Ascending aorta (tissue), 2 donors: Measurements from ENCODE around the gene PAPPA2. TPM values are rescaled to one million over a fixed set of nuclear protein-coding genes. Genes with fewer than 3 reads are reported as not detected.
"Not testable (repeated sequence)": the region's sequence is repeated elsewhere in the genome, so short reads cannot be mapped to it uniquely, and the experiment has no call there.

Experiments used
- DNase-seq, 2 donors: peaks; one replicate each; pipeline ENCODE4 v3.0.0-alpha.2; 2019; ENCODE audit warnings: low spot score in 2 of 2
- H3K27ac ChIP-seq, 2 donors: fragments of 200-600 bp; sonication (generic); one replicate each; pipeline ENCODE4 v1.5.1; 2016 to 2017; ENCODE audit warnings: mild to moderate bottlenecking in 1 of 2
- H3K27me3 ChIP-seq: fragments of 200-600 bp; sonication (generic); one replicate; pipeline ENCODE4 v1.5.1; 2017
- H3K36me3 ChIP-seq, 2 donors: fragments of 200-600 bp; sonication (generic); one replicate each; pipeline ENCODE4 v1.5.1; 2016
- H3K4me1 ChIP-seq, 2 donors: fragments of 200-600 bp; sonication (generic); one replicate each; pipeline ENCODE4 v1.5.1; 2016 to 2017; ENCODE audit warnings: mild to moderate bottlenecking in 1 of 2
- H3K4me3 ChIP-seq, 2 donors: fragments of 200-600 bp; sonication (generic); one replicate each; pipeline ENCODE4 v1.5.1; 2016 to 2017; ENCODE audit warnings: mild to moderate bottlenecking in 1 of 2
- H3K9me3 ChIP-seq, 2 donors: fragments of 200-600 bp; sonication (generic); one replicate each; pipeline ENCODE4 v1.5.1; 2016
- CTCF ChIP-seq, 3 experiments: fragments of 200-600 bp in 2 of 3; fragments of 450-650 bp in 1 of 3; sonication (generic) in 2 of 3; IDR thresholded peaks; one replicate each; pipeline ENCODE4 v1.5.1; 2016 to 2019; ENCODE audit warnings: antibody characterized with exemption in 3 of 3, mild to moderate bottlenecking in 1 of 3, moderate library complexity in 1 of 3
- intact Hi-C: fragments of 100-400 bp; cut with DNase I; formaldehyde crosslinking; loops from one replicate; pipeline ENCODE4 v1.15.1; 2023
- total RNA-seq: library from RNA; depleted of rRNA; stranded (reverse); fragments of >200 nt; gene quantifications from one replicate; pipeline ENCODE4 v1.1.0, GENCODE V29; 2016

PAPPA2 gene
- 2.9 TPM for total RNA-seq

GRCh38 chr1:176462674-176463378 is at the start of gene PAPPA2:
Gene PAPPA2, plus strand, starts transcription at chr1:176463175. Its CDS starts 93,148 bp downstream, at chr1:176556323.
- no peak within 1 kb of the TSS for H3K4me3 ChIP-seq
- no peaks in the 10 kb centered on the region for H3K36me3 ChIP-seq
- no peaks in the 10 kb centered on the region for H3K27me3 ChIP-seq
- no peak for TF ChIP-seq CTCF (IDR thresholded peaks at IDR 0.05)
- H3K4me1 ChIP-seq: no peaks in the 10 kb centered on the region
- DNase-seq: no peak
- no peaks in the 10 kb centered on the region for H3K9me3 ChIP-seq
- intact Hi-C loops: no loop called here
- H3K27ac ChIP-seq: no peak within 1 kb of the TSS

- Histone ChIP-seq H3K4me1 (no peaks in the 10 kb centered on the region), H3K9me3 (no peaks in the 10 kb centered on the region), H3K4me3 (no peak overlapping the region), H3K27me3 (no peaks in the 10 kb centered on the region), H3K36me3 (no peaks in the 10 kb centered on the region), H3K27ac (no peak overlapping the region)
- DNase-seq: no peak
- no peak for TF ChIP-seq CTCF (IDR thresholded peaks at IDR 0.05)
- intact Hi-C loops: no loop called here
Observed at GRCh38 chr1:176416777-176417176, 46.2 kb upstream of the PAPPA2 start.

GRCh38 chr1:176419608-176420007 is 43.4 kb upstream of the PAPPA2 start:
- intact Hi-C loops, H3K4me3 ChIP-seq, H3K9me3 ChIP-seq, H3K4me1 ChIP-seq, H3K27me3 ChIP-seq, DNase-seq, H3K27ac ChIP-seq, H3K36me3 ChIP-seq: not testable (repeated sequence)

- intact Hi-C loops: no loop called here
- Histone ChIP-seq H3K4me1 (no peaks in the 10 kb centered on the region), H3K36me3 (no peaks in the 10 kb centered on the region), H3K27me3 (no peaks in the 10 kb centered on the region), H3K27ac (no peak overlapping the region), H3K4me3 (no peak overlapping the region), H3K9me3 (no peaks in the 10 kb centered on the region)
- no peak for TF ChIP-seq CTCF (IDR thresholded peaks at IDR 0.05)
- no peak for DNase-seq
Observed at GRCh38 chr1:176434234-176434633, 28.7 kb upstream of the PAPPA2 start.

- H3K4me1 ChIP-seq: no peaks in the 10 kb centered on the region
- no peak for DNase-seq
- no peak for TF ChIP-seq CTCF (IDR thresholded peaks at IDR 0.05)
- no peak overlapping the region for H3K4me3 ChIP-seq
- intact Hi-C loops: no loop called here
- H3K27me3 ChIP-seq: no peaks in the 10 kb centered on the region
- H3K9me3 ChIP-seq: no peaks in the 10 kb centered on the region
- no peak overlapping the region for H3K27ac ChIP-seq
- H3K36me3 ChIP-seq: no peaks in the 10 kb centered on the region
Observed at GRCh38 chr1:176436251-176436650, 26.7 kb upstream of the PAPPA2 start.

GRCh38 chr1:176440176-176440575 is 22.8 kb upstream of the PAPPA2 start:
- intact Hi-C loops: no loop called here
- Histone ChIP-seq H3K9me3 (no peaks in the 10 kb centered on the region), H3K36me3 (no peaks in the 10 kb centered on the region), H3K27me3 (no peaks in the 10 kb centered on the region), H3K27ac (no peak overlapping the region), H3K4me3 (no peak overlapping the region), H3K4me1 (no peaks in the 10 kb centered on the region)
- no peak for TF ChIP-seq CTCF (IDR thresholded peaks at IDR 0.05)
- DNase-seq: no peak
